Brain microvascular endothelial cell (primary cell): ENCODE results near the gene CLMN.

ENCODE experiments used
- DNase-seq: peaks from one replicate; pipeline ENCODE4 v3.0.0-alpha.2; 2020
- H3K27ac ChIP-seq: fragments of 250-450 bp; sonication (Bioruptor Pico); 2 replicates; pipeline ENCODE4 v1.5.1; 2020; ENCODE audit warnings: mild to moderate bottlenecking, moderate library complexity
- H3K27me3 ChIP-seq: fragments of 250-450 bp; sonication (Bioruptor Pico); replicated peaks from 2 replicates; pipeline ENCODE4 v1.5.1; 2020; ENCODE audit warnings: mild to moderate bottlenecking
- H3K36me3 ChIP-seq: fragments of 250-450 bp; sonication (Bioruptor Pico); replicated peaks from 2 replicates; pipeline ENCODE4 v1.5.1; 2020; ENCODE audit warnings: mild to moderate bottlenecking
- H3K4me3 ChIP-seq: 2 replicates; pipeline ENCODE4 v1.5.1; 2011; ENCODE audit warnings: low read depth, mild to moderate bottlenecking, control low read depth, low read length, moderate library complexity
- CTCF ChIP-seq: IDR thresholded peaks from 2 replicates; pipeline ENCODE4 v1.5.1; 2011; ENCODE audit warnings: low read depth, mild to moderate bottlenecking, moderate library complexity, low read length, control low read depth, inconsistent platforms; ENCODE audit errors: missing control alignments
- in situ Hi-C: cut with HindIII; loops from 2 replicates; pipeline ENCODE4 v1.10.0; 2017; ENCODE audit warnings: low sequenced_read_pairs, low pct_ligation_motif_present

CLMN gene

GRCh38 chr14:95190857-95191256 lies 128.9 kb downstream of the CLMN start:
- no peak for DNase-seq
- no peaks in the 10 kb centered on the region for H3K36me3 ChIP-seq
- H3K27me3 ChIP-seq = no peaks in the 10 kb centered on the region
- H3K27ac ChIP-seq = no peak overlapping the region
- in situ Hi-C loops = no loop called here
- H3K4me3 ChIP-seq = no peak overlapping the region
- no peak for TF ChIP-seq CTCF

GRCh38 chr14:95190346-95190840 lies 129.3 kb downstream of the CLMN start:
- Histone ChIP-seq H3K27me3 (no peaks in the 10 kb centered on the region), H3K27ac (no peak overlapping the region), H3K36me3 (no peaks in the 10 kb centered on the region), H3K4me3 (no peak overlapping the region)
- in situ Hi-C loops = no loop called here
- no peak for DNase-seq
- TF ChIP-seq CTCF = no peak

GRCh38 chr14:95189367-95190132 lies 130.2 kb downstream of the CLMN start:
- DNase-seq = no peak
- in situ Hi-C loops = no loop called here
- Histone ChIP-seq H3K4me3 (no peak overlapping the region), H3K27me3 (no peaks in the 10 kb centered on the region), H3K27ac (no peak overlapping the region), H3K36me3 (no peaks in the 10 kb centered on the region)
- TF ChIP-seq CTCF = no peak

- in situ Hi-C loops = no loop called here
Observed at GRCh38 chr14:95188380-95188779, 131.3 kb downstream of the CLMN start.

GRCh38 chr14:95185767-95186392 lies 133.8 kb downstream of the CLMN start:
- no peak for DNase-seq
- Histone ChIP-seq H3K27ac (no peak overlapping the region), H3K27me3 (no peaks in the 10 kb centered on the region), H3K36me3 (no peaks in the 10 kb centered on the region), H3K4me3 (no peak overlapping the region)
- in situ Hi-C loops = no loop called here
- no peak for TF ChIP-seq CTCF

More at GRCh38 chr14:95188380-95188779, 131.3 kb downstream of the CLMN start:
- TF ChIP-seq CTCF = no peak
- no peaks in the 10 kb centered on the region for H3K27me3 ChIP-seq
- DNase-seq = no peak
- no peak overlapping the region for H3K27ac ChIP-seq
- H3K4me3 ChIP-seq = no peak overlapping the region
- H3K36me3 ChIP-seq = no peaks in the 10 kb centered on the region
